ENCODE data around the gene RNH1. TPM values are rescaled to one million over a fixed set of nuclear protein-coding genes. Genes with fewer than 3 reads are reported as not detected.

The RNH1 gene
- total and polyA plus RNA-seq, 2 of the 8 experiments (the other 6 are each of a cell fraction or from before 2014, with no cell fraction given), result 48.7 to 49.8 TPM

DNA sequence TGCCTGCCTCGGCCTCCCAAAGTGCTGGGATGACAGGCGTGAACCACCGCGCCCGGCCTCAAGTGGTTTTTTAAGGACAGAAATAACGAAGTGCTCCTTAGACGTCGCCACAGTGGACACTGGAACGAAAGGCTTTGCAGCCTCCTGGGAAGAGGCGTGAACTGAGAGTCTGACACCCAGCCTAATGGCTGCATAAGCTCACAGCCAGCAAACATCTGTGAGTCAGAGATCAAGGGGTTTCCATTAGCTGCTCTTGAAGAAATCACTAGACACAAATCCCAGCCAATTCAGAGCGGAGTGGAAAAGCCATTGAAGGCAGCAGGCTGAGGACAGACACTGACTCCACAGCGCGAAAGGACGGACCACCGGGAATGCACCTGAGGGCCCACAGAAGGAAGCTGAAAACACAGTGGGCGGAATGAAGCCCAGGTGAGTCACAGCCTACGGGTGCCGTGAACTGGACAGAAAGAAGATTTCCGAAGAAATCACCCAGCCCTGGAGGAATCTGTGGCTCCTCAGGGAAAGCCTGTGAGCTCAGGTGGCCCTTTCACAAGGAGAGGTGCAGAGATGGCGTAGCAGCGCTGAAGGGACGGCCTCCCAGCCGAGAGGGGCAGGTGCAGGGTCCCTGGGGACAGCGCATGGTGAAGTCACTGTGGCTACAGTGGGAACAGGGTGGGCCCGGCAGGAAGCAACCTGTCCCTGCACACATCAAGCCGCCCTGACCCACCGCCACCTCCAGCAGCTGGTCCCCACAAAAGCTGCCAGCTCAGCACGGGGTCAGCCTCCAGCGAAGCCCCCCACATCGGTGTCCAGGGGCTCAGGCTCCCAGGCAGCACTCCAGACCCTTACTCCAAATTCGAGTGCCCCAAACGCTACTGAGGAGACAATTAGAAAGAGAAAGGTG is 41.9 kb upstream of the RNH1 start (continued):
- TF ChIP-seq CREB1 (IDR thresholded peaks at IDR 0.05) (no peak), FOSL1 (IDR thresholded peaks at IDR 0.05; ENCODE audit: insufficient read depth, low read depth, low read length) (no peak), GABPA (IDR thresholded peaks at IDR 0.05; ENCODE audit: borderline replicate concordance, insufficient read depth, low read length) (no peak), CHD1 (IDR thresholded peaks at IDR 0.05; ENCODE audit: low read depth, low read length) (no peak), JUN (IDR thresholded peaks at IDR 0.05; ENCODE audit: low read depth, low read length) (no peak)

Measured in H1 (cell line).